ENCODE measurements around the gene NOC3L.
"Not testable (repeated sequence)": the region's sequence is repeated elsewhere in the genome, so short reads cannot be mapped to it uniquely, and the experiment has no call there.

The NOC3L gene, protein sequence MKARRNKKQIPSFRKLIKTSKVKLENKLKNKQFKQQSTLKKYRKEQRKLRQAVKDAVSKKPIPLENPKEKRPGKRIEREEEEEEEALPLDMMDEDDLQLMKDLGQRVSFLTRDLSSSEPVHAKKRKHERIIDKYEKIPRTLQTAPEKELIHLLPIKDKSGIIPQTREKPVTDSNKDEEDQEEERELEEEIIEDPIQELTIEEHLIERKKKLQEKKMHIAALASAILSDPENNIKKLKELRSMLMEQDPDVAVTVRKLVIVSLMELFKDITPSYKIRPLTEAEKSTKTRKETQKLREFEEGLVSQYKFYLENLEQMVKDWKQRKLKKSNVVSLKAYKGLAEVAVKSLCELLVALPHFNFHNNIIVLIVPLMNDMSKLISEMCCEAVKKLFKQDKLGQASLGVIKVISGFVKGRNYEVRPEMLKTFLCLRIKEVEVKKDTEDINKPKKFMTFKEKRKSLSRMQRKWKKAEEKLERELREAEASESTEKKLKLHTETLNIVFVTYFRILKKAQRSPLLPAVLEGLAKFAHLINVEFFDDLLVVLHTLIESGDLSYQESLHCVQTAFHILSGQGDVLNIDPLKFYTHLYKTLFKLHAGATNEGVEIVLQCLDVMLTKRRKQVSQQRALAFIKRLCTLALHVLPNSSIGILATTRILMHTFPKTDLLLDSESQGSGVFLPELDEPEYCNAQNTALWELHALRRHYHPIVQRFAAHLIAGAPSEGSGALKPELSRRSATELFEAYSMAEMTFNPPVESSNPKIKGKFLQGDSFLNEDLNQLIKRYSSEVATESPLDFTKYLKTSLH

DNA sequence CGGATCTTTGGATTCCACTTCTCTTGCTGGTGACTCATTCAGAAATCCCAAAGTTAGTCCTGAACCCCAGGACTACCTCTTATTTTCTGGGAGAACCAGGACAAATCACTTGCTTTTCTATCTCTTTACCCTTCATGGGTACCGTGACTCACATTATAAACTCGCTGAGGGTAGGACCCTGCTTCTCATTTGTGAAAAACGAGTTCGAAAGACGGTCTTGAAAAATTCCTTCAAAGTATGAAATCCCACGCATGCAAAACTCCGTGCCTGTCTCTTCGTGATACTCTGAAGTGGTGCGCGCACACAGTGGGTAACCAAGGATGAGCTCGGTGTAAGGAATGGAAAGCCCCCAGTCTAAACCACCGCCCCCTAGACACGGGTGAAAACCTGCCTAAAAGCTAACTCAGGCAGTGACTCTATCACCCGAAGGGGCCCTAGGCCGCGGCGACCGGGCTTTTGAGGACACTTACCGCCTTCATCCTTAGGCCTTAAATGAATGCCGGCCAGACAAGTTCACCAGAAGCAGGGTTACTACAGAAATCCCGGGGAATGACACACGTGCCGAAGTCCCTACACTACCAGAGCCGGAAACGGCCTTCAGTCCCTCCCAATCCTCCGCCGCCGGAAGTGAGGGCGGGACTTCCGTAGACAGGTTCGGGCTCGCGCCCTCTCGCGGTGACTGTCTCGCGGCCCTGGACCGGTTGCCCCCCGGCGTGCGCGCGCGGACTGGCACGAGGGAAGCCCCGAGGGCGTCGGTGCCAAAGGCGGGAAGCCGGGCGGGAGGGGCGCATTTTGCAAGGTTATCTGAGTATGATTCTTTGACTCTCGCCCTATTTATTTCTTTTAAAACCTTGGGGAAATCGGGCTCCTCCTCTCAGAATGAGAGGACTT lies at the start of gene NOC3L:
Gene NOC3L, minus strand, starts transcription at position 580 of the 891 bp plus-strand sequence. Its CDS starts 101 bp downstream, at position 479.
- peak; percentile 96 for DNase-seq (ENCODE audit: low spot score)

DNA sequence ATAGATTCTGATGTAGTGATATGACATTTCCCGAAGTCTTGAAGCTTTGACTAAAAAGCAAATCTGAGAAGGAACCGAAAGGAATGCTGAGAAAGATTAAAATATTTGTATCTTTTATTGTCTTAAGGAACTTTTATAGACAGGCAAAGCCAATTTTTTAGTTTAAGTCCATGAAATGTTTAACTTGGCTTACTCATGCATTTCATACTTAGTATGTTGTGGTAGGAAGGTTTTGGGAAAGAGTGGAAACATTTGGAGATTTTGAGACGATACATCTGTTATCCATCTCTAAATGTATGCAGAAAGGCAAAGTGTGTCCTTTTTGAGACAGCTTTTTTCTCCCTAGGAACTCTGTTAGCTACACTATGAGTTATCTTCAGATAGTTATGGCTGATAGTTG lies 49.7 kb upstream of the NOC3L start:
- no peak for DNase-seq (ENCODE audit: low spot score)

DNA sequence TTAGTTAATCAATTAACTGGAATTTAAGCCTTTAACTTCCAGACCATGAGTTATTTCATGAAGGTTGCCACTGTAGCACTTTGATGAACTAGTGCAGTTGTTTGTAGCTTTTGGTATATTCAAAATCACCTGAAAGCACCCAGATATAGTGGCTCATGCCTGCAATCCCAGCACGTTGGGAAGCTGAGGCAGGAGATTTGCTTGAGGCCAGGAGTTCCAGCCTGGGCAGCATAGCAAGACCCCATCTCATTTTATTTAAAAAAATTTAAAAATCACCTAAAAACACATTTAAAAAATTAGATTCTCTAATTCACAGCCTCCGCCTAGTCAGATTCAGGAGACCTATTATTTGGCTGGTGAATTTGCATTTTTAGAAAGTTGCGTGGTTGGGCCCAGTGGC lies 48.6 kb upstream of the NOC3L start:
- DNase-seq (ENCODE audit: low spot score) = no peak

DNA sequence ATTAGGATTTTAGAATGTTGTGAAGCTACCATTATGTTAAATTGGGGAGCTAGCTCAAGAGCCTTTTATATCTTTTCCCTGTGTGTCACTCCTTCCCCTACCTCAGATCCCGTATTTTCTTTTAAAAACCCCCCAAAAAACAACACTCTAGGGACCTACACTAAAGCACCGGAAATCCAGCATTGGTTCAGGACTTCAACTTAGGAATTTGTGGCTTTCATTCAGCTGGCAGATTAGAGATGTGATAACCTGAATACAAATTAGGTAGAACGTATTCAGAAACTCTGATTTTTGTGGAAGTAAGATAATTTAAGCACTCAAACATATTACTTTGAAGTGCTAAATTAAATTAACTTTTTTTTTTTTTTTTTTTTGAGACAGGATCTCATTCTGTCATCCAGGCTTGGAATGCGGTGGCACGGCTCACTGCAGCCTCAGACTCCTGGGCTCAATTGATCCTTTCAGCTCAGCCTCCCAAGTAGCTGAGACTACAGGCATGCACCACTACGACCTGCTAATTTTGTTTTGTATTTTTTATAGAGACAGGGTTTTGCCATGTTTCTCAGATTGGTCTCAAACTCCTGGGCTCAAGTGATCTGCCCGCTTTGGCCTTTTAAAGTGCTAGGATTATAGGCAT lies 46.4 kb upstream of the NOC3L start:
- DNase-seq (ENCODE audit: low spot score) = no peak

DNA sequence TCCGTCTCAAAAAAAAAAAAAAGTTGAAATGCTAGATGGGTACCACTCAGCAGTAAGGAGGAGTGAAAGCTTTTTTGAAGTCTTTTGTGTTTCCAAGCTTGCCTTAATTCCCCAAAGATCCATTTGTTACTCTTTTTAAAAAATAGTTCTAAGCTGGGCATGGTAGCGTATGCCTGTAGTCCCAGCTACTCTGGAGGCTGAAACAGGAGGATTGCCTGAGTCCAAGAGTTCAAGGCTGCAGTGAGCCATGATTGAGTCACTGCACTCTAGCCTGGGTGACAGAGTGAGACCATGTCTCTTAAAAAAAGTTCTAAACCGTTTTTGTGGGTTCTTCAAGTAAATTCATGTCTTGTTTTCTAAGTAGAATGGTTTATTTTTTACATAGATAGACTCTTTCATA lies 44.9 kb upstream of the NOC3L start:
- DNase-seq (ENCODE audit: low spot score) = no peak

DNA sequence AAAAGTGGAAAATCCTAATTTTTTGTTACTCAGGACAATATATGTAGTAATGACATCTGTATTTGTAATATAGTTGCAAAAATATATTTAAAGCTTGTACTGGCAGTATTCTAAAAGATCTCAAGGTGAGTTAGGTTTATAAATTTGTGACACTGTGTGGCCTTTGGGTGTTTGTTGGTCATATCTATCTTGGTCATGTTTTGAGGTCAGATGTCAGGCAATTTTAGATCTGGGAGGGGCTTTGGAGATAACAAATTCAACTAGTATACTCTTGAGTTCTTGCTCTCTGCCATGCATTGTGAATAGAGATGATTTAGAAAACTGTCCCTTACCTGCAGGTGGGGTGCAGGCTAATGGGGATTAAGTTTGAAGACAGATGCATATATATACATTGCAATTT lies 42.7 kb upstream of the NOC3L start:
- no peak for DNase-seq (ENCODE audit: low spot score)

DNA sequence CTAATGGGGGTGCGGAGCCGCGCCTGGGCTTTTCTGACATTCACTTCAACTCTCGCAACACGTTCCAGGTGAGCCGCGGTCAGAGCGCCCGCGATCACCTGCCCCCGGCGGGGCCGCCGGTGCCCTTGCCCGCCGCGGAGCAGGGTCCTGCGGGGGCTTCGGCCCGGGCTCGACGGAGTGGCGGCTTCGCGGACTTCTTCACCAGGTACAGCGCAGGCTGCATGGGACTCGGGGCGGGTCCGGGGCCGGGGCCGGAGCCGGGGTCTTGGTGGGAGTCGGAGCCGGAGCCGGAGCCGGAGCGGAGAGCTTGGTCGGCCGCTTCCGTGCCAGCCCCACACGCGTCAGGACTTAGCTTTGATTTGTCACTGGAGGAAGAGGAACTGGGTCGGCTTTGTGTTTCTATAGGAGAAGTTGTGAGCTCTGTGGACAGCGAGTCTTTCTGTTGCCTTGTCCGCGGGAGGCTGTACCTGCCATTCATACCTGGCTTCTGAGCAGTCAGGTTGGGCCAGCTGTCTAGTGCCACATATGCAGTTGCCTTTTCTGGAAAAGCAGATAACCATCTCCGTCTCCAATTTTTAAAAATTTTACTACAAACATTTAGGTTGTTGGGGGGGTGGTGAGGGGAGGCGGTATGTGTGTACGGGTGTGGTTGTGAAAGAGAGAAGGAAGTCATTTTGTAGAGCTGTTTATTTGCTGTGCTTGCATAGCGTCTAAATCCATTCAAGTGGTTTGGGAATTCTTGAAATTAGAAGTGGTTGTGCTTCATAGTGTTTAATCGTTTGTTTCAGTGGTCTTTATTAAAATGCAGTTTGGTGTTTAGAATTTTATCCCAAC lies 40.9 kb upstream of the NOC3L start:
- no peak for DNase-seq (ENCODE audit: low spot score)

DNA sequence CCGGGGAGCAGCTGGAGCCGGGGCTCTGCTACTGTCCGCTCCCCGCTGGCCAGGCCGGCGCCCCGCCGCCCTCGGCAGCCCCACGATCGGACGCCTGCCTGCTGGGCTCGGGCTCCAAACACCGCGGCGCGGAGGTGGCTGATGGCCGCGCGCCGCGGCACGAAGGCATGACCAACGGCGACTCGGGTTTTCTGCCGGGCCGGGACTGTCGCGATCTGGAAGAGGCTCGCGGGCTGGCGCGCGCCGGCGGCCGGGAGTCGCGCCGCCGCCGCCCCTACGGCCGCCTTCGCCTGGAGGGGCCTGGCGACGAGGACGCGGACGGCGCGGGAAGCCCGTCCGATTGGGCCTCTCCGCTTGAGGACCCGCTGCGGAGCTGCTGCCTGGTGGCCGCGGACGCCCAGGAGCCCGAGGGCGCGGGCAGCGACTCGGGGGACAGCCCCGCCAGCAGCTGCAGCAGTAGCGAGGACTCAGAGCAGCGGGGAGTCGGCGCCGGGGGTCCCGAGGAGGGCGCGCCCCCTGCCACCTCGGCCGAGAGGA lies 40.2 kb upstream of the NOC3L start:
- DNase-seq (ENCODE audit: low spot score) = no peak

DNA sequence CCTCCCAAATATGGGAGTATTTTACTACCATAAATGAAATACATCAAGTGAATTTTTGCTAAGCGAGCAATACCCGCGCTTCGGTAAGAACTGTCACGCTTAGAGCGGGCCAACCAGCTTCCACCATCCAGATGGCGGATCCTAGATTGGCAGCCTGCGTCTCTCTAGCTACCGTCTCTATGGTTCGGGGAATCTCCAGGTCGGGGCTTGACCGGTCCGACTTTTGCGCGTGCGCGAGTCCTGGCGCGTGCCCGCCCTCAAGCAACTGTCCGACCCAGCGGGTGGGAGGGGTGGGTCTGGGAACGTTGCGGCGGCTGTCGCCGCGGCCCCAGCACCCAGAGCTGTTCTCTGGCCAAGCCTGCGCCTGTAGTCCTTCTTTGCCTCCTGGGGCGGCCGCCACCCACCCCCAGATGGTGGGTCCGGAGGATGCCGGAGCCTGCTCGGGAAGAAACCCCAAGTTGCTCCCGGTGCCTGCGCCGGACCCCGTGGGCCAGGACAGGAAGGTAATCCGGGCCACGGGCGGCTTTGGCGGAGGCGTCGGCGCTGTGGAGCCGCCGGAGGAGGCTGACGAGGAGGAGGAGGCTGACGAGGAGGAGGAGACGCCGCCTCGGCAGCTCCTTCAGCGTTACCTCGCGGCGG lies 39.6 kb upstream of the NOC3L start, which contains the start of gene TBC1D12:
Gene TBC1D12, plus strand, starts transcription at position 338 of the 639 bp plus-strand sequence. Its CDS starts 73 bp downstream, at position 411.
- DNase-seq (ENCODE audit: low spot score) = no peak

DNA sequence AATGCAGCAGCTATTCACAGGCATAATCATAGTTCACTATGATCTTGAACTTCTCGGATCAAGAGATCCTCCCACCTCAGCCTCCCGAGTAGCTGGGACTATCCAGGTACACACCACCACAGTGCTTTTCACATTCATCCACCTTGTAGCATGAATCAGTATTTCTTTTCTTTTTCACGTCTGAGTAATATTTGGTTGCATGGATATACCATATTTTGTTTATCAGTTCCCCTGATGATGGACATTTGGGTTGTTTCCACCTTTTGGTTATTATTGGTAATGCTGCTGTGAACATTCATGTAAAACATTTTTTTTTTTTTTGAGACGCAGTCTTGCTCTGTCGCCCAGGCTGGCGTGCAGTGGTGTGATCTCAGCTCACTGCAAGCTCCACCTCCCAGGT lies 36.0 kb upstream of the NOC3L start:
- no peak for DNase-seq (ENCODE audit: low spot score)

DNA sequence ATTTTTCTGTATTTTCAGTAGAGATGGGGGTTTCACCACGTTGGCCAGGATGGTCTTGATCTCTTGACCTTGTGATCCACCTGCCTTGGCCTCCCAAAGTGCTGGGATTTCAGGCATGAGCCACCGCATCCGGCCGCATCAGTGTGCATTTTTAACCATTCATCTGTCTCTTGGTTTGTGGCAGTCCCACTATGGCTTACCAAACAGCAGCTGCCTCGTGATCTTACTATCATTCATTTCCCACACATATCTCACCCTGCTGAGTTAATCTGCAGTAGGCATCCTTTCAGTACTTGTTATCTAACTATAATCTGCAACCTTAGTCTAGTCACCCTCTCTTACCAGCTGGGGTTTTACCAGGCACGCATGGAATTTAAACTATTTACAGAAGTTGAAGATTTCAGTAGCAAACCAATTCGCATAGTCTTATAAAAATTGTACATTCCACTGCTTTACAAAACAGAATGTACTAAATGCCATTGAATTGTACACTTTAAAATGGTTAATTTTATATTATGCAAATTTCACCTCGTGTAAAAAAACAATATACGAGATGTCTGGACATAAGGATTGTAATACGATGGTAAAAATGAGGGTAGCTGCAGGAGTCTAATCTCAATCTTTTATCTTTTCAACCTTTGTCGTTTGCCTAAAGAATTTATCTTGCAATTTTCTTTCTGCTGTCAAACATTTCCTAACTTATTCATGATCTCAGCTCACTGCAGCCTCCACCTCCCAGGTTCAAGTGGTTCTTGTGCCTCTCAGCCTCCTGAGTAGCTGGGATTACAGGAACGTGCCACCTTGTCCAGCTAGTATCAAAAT lies 35.0 kb upstream of the NOC3L start:
- DNase-seq (ENCODE audit: low spot score) = no peak

DNA sequence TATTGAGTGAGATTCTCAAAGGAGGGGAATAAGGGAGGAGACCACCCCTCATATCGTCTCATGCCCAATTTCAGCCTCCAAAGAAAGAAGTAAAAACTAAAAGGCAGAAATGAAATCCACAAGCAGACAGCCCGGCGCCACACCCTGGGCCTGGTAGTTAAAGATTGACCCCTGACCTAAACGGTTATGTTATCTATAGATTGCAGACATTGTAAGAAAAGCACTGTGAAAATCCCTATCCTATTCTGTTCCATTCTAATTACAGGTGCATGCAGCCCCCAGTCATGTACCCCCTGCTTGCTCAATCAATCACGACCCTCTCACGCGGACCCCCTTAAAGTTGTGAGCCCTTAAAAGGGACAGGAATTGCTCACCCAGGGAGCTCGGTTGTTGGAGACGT lies 29.4 kb upstream of the NOC3L start:
- not testable (repeated sequence) for DNase-seq (ENCODE audit: low spot score)

DNA sequence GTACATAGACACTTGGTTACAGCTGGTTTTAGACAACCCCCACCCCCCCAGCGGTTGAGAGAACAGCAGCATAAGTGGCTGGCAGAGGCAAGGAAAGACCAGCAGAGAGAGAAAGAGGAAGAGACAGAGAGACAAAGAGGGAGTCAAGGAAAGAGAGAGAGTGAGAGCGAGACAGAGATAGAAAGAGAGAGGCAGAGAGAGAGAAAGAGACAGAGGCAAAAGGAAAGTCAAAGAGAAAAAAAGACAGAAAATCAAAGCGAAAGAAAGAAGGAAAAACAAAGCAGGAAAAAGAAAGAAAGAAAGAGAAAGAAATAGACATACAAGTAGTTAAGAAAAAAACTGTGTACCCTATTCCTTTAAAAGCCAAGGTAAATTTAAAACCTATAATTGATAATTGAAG lies 23.0 kb upstream of the NOC3L start:
- not testable (repeated sequence) for DNase-seq (ENCODE audit: low spot score)

DNA sequence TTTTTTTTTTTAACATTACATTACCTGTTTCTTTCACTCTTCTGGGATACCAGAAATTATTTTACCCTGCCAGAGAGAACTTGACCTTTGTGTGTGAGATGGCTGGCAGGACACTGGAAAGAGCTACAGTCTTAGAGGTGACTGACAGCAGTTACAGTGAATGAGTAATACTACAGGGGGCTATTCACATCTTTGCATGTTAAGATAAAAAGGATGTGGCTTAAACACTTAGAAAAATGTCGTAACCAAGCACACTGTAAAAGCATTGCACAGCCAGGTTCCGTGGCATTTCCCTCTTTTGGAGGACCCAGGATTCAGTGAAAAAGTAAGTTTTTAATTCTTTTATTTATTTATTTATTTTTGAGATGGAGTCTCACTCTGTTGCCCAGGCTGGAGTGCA lies 20.8 kb upstream of the NOC3L start:
- no peak for DNase-seq (ENCODE audit: low spot score)

DNA sequence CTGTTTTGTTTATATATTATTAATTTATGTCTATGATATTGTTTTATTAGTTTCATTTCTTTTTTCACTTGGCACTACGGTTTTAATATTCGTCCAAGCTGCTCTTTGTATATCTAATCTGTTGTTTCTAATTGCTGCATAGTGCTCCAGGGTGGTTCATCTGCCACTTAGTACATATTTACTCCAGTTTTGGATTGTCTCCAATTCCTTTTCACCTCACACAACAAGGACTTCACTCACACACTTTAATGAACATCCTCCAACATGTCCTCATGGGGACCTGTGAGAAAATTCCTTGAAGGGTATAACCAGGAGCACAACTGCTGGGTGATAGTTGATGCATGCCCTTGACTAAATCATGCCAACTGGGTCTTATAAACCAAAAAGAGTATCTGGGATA lies 14.1 kb upstream of the NOC3L start:
- no peak for DNase-seq (ENCODE audit: low spot score)

DNA sequence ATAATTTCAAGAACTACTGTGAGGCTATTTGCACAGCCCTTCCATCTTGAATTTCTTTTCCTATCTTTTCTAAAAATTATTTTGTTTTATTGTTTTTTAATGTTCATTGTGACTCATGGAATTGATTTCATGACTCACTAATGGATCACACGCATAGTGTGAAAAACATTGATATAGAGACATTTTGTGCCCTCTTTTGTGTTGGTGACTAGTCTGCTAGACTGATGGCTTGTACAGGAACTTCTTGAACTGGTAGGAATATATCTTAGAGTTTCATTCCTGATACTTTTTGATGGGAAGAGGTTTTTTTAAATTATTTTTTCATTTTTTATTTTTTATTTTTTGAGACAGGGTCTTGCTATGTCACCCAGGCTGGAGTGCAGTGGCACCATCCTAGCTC lies 12.6 kb upstream of the NOC3L start:
- no peak for DNase-seq (ENCODE audit: low spot score)

DNA sequence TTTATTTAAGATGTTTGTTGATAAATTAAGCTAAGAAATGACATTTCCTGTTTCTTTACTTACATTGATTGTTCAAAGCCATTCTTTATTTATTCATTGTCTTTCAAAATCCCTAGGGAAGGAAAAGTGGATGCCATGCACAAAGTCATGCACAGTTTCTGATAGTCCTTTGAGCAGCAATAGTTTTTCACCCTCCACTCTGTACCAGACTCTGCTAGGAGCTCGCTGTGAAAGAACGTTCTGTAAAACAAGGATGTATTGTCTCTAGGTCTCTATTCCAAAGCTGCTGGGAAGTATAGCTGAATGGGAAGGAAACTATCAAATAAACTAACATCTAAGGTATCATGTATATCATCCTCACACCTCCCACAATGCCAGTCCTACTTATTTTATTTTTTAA lies 7.8 kb upstream of the NOC3L start:
- DNase-seq (ENCODE audit: low spot score) = no peak

DNA sequence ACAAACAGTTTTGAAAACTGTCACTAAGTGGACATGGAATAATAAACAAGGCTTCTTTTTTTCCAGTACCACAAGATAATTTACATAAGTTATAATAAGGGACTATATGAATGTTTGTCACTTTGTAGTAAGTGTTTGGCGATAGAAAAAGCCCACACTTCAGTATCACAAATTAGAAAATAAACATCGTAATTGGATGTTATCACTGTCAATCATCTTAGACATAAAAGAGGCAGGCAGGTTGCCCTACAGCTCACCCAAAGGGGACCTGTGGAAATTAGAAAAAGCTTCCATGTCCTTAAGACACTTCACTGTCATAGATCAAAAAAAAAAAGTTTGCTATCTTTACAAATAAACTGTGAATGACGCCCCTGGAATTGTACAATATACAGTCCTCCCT lies 3.6 kb upstream of the NOC3L start:
- DNase-seq (ENCODE audit: low spot score) = no peak

DNA sequence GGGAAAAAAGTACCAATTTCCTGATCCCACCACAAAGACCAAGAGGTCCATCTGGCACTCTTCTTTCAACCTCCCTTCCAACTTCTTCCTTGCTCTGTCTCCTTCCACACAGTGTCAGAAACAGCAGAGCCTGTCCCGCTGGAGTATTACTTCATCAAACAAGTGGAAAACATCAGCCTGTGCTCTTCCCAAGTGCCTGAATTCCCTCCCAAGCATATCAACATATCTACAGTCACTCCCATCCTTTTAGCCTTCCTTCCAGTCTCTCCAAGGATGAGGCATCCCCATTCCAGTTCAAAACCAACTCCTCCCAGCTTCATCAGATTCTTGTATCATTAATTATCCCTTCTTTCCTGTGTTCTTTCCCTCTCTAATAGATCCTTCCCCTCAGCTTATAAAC lies 1.7 kb upstream of the NOC3L start:
- no peak for DNase-seq (ENCODE audit: low spot score)
